SK-N-SH treated with all-trans-retinoic acid at 6 μM for 48 hours (cell line): ENCODE measurements around the gene PCBP3.

Source experiments
- ATAC-seq: fragments of 200-7000 bp; cut with Tn5 transposase; 3 replicates; pipeline ENCODE4 v1.9.1; 2020; ENCODE audit warnings: mild to moderate bottlenecking, moderate library complexity
- ARNTL ChIP-seq: fragments of 450-650 bp; formaldehyde crosslinking; IDR thresholded peaks from 2 replicates; pipeline ENCODE4 v1.5.0; 2020; ENCODE audit warnings: low read depth, mild to moderate bottlenecking, moderate library complexity, borderline replicate concordance
- BACH2 ChIP-seq: fragments of 250-450 bp; sonication (Bioruptor Pico); IDR thresholded peaks from 2 replicates; pipeline ENCODE4 v1.9.0; 2021; ENCODE audit warnings: mild to moderate bottlenecking, borderline replicate concordance
- CSDC2 ChIP-seq: fragments of 250-450 bp; sonication (Bioruptor Pico); IDR thresholded peaks from 2 replicates; pipeline ENCODE4 v1.5.0; 2020; ENCODE audit warnings: mild to moderate bottlenecking, moderate library complexity
- CSRNP3 ChIP-seq: fragments of 250-450 bp; sonication (Bioruptor Pico); IDR thresholded peaks from 2 replicates; pipeline ENCODE4 v1.5.1; 2021; ENCODE audit warnings: mild to moderate bottlenecking, moderate library complexity
- ESRRG ChIP-seq: fragments of 250-450 bp; sonication (Bioruptor Pico); IDR thresholded peaks from 2 replicates; pipeline ENCODE4 v1.6.1; 2021; ENCODE audit warnings: mild to moderate bottlenecking
- GLIS3 ChIP-seq: fragments of 250-450 bp; sonication (Bioruptor Pico); IDR thresholded peaks from 2 replicates; pipeline ENCODE4 v1.5.0; 2020; ENCODE audit warnings: mild to moderate bottlenecking, moderate library complexity
- ISL1 ChIP-seq: fragments of 250-450 bp; sonication (Bioruptor Pico); IDR thresholded peaks from 2 replicates; pipeline ENCODE4 v2.1.2; 2022; ENCODE audit warnings: mild to moderate bottlenecking, moderate library complexity
- OSR1 ChIP-seq: fragments of 250-450 bp; sonication (Bioruptor Pico); IDR thresholded peaks from 2 replicates; pipeline ENCODE4 v1.8.0; 2022; ENCODE audit warnings: moderate library complexity, mild to moderate bottlenecking, inconsistent platforms
- PATZ1 ChIP-seq: fragments of 250-450 bp; sonication (Bioruptor Pico); IDR thresholded peaks from 2 replicates; pipeline ENCODE4 v1.8.0; 2020; ENCODE audit warnings: mild to moderate bottlenecking, moderate library complexity, borderline replicate concordance
- POU6F1 ChIP-seq: fragments of 250-450 bp; sonication (Bioruptor Pico); IDR thresholded peaks from 2 replicates; pipeline ENCODE4 v1.8.0; 2021; ENCODE audit warnings: low read depth, mild to moderate bottlenecking, moderate library complexity, borderline replicate concordance
- PPARA ChIP-seq: fragments of 250-450 bp; sonication (Bioruptor Pico); IDR thresholded peaks from 2 replicates; pipeline ENCODE4 v1.5.0; 2020; ENCODE audit warnings: mild to moderate bottlenecking, borderline replicate concordance
- RARB ChIP-seq: fragments of 250-450 bp; sonication (Bioruptor Pico); IDR thresholded peaks from 2 replicates; pipeline ENCODE4 v1.8.0; 2021; ENCODE audit warnings: mild to moderate bottlenecking, moderate library complexity
- SNAI2 ChIP-seq: fragments of 250-450 bp; sonication (Bioruptor Pico); IDR thresholded peaks from 2 replicates; pipeline ENCODE4 v1.5.0; 2020; ENCODE audit warnings: mild to moderate bottlenecking, moderate library complexity
- TOX ChIP-seq: fragments of 250-450 bp; sonication (Bioruptor Pico); IDR thresholded peaks from 2 replicates; pipeline ENCODE4 v1.8.0; 2021; ENCODE audit warnings: mild to moderate bottlenecking, moderate library complexity, borderline replicate concordance
- TSHZ2 ChIP-seq: fragments of 250-450 bp; sonication (Bioruptor Pico); IDR thresholded peaks from 2 replicates; pipeline ENCODE4 v1.5.0; 2020; ENCODE audit warnings: mild to moderate bottlenecking, moderate library complexity
- ZC3H10 ChIP-seq: fragments of 250-450 bp; sonication (Bioruptor Pico); IDR thresholded peaks from 2 replicates; pipeline ENCODE4 v1.5.1; 2021; ENCODE audit warnings: mild to moderate bottlenecking, moderate library complexity
- ZFP3 ChIP-seq: fragments of 250-450 bp; sonication (Bioruptor Pico); IDR thresholded peaks from 2 replicates; pipeline ENCODE4 v1.5.0; 2020; ENCODE audit warnings: mild to moderate bottlenecking, moderate library complexity
- ZFP30 ChIP-seq: fragments of 450-650 bp; formaldehyde crosslinking; IDR thresholded peaks from 2 replicates; pipeline ENCODE4 v1.5.0; 2022; ENCODE audit warnings: mild to moderate bottlenecking, moderate library complexity
- ZNF565 ChIP-seq: fragments of 450-650 bp; formaldehyde crosslinking; conservative IDR thresholded peaks from 2 replicates; pipeline ENCODE4 v1.5.0; 2020; ENCODE audit warnings: low read depth, mild to moderate bottlenecking, moderate library complexity
- ZNF70 ChIP-seq: fragments of 450-650 bp; formaldehyde crosslinking; IDR thresholded peaks from 2 replicates; pipeline ENCODE4 v1.5.0; 2020; ENCODE audit warnings: mild to moderate bottlenecking, moderate library complexity
- ZNF8 ChIP-seq: fragments of 450-650 bp; formaldehyde crosslinking; IDR thresholded peaks from 2 replicates; pipeline ENCODE4 v1.5.0; 2020; ENCODE audit warnings: mild to moderate bottlenecking, moderate library complexity

Gene PCBP3

GRCh38 chr21:45912611-45913417 is 269.3 kb downstream of the PCBP3 start:
- TF ChIP-seq TSHZ2 (CRISPR knock-in tag) = no peak
- no peak for TF ChIP-seq PATZ1 (CRISPR knock-in tag)
- TF ChIP-seq GLIS3 (CRISPR knock-in tag) = no peak
- no peak for TF ChIP-seq ZNF70 (CRISPR knock-in tag)
- no peak for TF ChIP-seq BACH2 (CRISPR knock-in tag)
- no peak for TF ChIP-seq RARB (CRISPR knock-in tag)
- no peak for TF ChIP-seq OSR1 (CRISPR knock-in tag)
- no peak for TF ChIP-seq ZC3H10 (CRISPR knock-in tag)
- TF ChIP-seq TOX (CRISPR knock-in tag) = no peak
- no peak for TF ChIP-seq ZNF565
- no peak for ATAC-seq

GRCh38 chr21:45913418-45913765 is 269.9 kb downstream of the PCBP3 start:
- ATAC-seq = no peak
- TF ChIP-seq TSHZ2 (CRISPR knock-in tag) (no peak), POU6F1 (no peak), OSR1 (CRISPR knock-in tag) (no peak), ESRRG (no peak), ARNTL (CRISPR knock-in tag) (no peak), PATZ1 (CRISPR knock-in tag) (no peak), SNAI2 (no peak)

GRCh38 chr21:45913886-45914285 is 270.4 kb downstream of the PCBP3 start:
- no peak for ATAC-seq
- TF ChIP-seq ZC3H10 (CRISPR knock-in tag) = no peak
- TF ChIP-seq GLIS3 (CRISPR knock-in tag) = no peak
- no peak for TF ChIP-seq ZFP30
- no peak for TF ChIP-seq ISL1 (CRISPR knock-in tag)
- TF ChIP-seq OSR1 (CRISPR knock-in tag) = no peak
- TF ChIP-seq ARNTL (CRISPR knock-in tag) = no peak
- TF ChIP-seq RARB (CRISPR knock-in tag) = no peak
- no peak for TF ChIP-seq SNAI2
- no peak for TF ChIP-seq CSRNP3 (CRISPR knock-in tag)
- no peak for TF ChIP-seq CSDC2
- no peak for TF ChIP-seq ZNF8
- TF ChIP-seq ESRRG = no peak
- no peak for TF ChIP-seq TOX (CRISPR knock-in tag)
- no peak for TF ChIP-seq ZNF565
- no peak for TF ChIP-seq PPARA (CRISPR knock-in tag)
- TF ChIP-seq ZFP3 (CRISPR knock-in tag) = no peak
- no peak for TF ChIP-seq TSHZ2 (CRISPR knock-in tag)
